ENCODE measurements around the gene SMYD3.

- TF ChIP-seq ZNF747 (tag by site-specific recombination; IDR thresholded peaks at IDR 0.05): no peak
- TF ChIP-seq MZF1 (tag by site-specific recombination; IDR thresholded peaks at IDR 0.05; ENCODE audit: borderline replicate concordance): no peak
- TF ChIP-seq ZNF140 (tag by site-specific recombination; IDR thresholded peaks at IDR 0.05): no peak
- TF ChIP-seq, protein P1, sequence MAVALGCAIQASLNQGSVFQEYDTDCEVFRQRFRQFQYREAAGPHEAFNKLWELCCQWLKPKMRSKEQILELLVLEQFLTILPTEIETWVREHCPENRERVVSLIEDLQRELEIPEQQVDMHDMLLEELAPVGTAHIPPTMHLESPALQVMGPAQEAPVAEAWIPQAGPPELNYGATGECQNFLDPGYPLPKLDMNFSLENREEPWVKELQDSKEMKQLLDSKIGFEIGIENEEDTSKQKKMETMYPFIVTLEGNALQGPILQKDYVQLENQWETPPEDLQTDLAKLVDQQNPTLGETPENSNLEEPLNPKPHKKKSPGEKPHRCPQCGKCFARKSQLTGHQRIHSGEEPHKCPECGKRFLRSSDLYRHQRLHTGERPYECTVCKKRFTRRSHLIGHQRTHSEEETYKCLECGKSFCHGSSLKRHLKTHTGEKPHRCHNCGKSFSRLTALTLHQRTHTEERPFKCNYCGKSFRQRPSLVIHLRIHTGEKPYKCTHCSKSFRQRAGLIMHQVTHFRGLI (tag by site-specific recombination; IDR thresholded peaks at IDR 0.05): no peak
- TF ChIP-seq ZNF514 (tag by site-specific recombination; IDR thresholded peaks at IDR 0.05): no peak
- no peak for TF ChIP-seq CTCF (tag by site-specific recombination; IDR thresholded peaks at IDR 0.05)
- TF ChIP-seq, protein P2, sequence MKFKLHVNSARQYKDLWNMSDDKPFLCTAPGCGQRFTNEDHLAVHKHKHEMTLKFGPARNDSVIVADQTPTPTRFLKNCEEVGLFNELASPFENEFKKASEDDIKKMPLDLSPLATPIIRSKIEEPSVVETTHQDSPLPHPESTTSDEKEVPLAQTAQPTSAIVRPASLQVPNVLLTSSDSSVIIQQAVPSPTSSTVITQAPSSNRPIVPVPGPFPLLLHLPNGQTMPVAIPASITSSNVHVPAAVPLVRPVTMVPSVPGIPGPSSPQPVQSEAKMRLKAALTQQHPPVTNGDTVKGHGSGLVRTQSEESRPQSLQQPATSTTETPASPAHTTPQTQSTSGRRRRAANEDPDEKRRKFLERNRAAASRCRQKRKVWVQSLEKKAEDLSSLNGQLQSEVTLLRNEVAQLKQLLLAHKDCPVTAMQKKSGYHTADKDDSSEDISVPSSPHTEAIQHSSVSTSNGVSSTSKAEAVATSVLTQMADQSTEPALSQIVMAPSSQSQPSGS (tag by site-specific recombination; IDR thresholded peaks at IDR 0.05; ENCODE audit: low read depth): no peak
- TF ChIP-seq SP3 (tag by site-specific recombination; IDR thresholded peaks at IDR 0.05): no peak
- no peak for TF ChIP-seq ZNF280D (tag by site-specific recombination; IDR thresholded peaks at IDR 0.05)
- no peak for TF ChIP-seq MYNN (tag by site-specific recombination; IDR thresholded peaks at IDR 0.05; ENCODE audit: borderline replicate concordance)
- no peak for TF ChIP-seq ZNF530 (tag by site-specific recombination; IDR thresholded peaks at IDR 0.05; ENCODE audit: low read depth)
- TF ChIP-seq, protein P3, sequence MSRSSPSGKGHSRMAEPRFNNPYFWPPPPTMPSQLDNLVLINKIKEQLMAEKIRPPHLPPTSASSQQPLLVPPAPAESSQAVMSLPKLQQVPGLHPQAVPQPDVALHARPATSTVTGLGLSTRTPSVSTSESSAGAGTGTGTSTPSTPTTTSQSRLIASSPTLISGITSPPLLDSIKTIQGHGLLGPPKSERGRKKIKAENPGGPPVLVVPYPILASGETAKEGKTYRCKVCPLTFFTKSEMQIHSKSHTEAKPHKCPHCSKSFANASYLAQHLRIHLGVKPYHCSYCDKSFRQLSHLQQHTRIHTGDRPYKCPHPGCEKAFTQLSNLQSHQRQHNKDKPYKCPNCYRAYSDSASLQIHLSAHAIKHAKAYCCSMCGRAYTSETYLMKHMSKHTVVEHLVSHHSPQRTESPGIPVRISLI (tag by site-specific recombination; IDR thresholded peaks at IDR 0.05): no peak
- TF ChIP-seq PRDM1 (tag by site-specific recombination; IDR thresholded peaks at IDR 0.05): no peak
- no peak for TF ChIP-seq KLF1 (tag by site-specific recombination; IDR thresholded peaks at IDR 0.05)
Measured at GRCh38 chr1:245748240-245748639, 758.8 kb downstream of the SMYD3 start.
